Heart left ventricle (tissue), 13 donors: ENCODE results near the gene MAGEA12.
"Not testable (repeated sequence)": the region's sequence is repeated elsewhere in the genome, so short reads cannot be mapped to it uniquely, and the experiment has no call there.

ENCODE experiments used
- POLR2A ChIP-seq, 2 donors: fragments of 450-650 bp; IDR thresholded peaks; one replicate each; pipeline ENCODE4 v1.6.1; 2017; ENCODE audit warnings: antibody characterized with exemption in 2 of 2, mild to moderate bottlenecking in 2 of 2, moderate library complexity in 2 of 2
- TF ChIP-seq, protein P1 (sequence below), 12 donors: fragments of 200-600 bp; sonication (generic) in 4 of 12; IDR thresholded peaks; one replicate each; pipeline versions ENCODE4 v1.5.0 to v1.8.0; 2018 to 2022; ENCODE audit warnings: antibody characterized with exemption in 12 of 12, mild to moderate bottlenecking in 5 of 12
- donor health status: ischemic (EF 13 %, LVEDD 7.1; RV severe dilation, severe dysfunction).
- donor health status: DM: no; HTN: yes; CAD: no.
- donor health status: DM: no; HTN: no; CAD: no.
- donor health status: ischemic (EF 25% LVEDD 6.9; RV normal size, moderate dysfunction).
- donor health status: ischemic (EF 25% LVEDD 5.7; RV mildly dilated, moderate dysfunction).
- donor health status: ischemic (EF 35%, LVEDD 5.7; RV mildly dilated, moderate dysfunction).
- donor health status: nonischemic (EF 11% LVEDD 7.7; RV severe dilation, severe dysfunction).
- donor health status: DM: yes; HTN: yes; CAD: no.
- donor health status: PGD.
- donor health status: ischemic (EF 29% LVEDD 5.4; RV normal size, mild dysfunction).
- donor health status: nonischemic (EF 23%, LVEDD 6.1; RV moderate dilation, normal function).

DNA sequence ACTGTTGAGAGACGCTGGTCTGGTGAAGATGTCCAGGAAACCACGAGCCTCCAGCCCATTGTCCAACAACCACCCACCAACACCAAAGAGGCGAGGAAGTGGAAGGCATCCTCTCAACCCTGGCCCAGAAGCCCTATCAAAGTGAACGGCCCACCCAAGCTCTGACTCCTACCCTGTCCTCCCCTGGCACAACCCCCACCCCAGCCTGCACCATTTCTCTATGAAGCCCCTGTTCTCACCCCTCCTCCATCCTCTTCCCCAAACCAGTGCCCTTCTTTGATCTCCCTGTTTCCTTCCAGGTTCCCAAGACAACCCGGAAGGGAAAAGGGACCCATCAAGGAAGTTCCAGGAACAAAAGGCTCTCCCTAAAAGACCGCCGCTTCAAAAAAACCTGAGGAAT is 26.0 kb downstream of the MAGEA12 start:
- TF ChIP-seq, protein P1, sequence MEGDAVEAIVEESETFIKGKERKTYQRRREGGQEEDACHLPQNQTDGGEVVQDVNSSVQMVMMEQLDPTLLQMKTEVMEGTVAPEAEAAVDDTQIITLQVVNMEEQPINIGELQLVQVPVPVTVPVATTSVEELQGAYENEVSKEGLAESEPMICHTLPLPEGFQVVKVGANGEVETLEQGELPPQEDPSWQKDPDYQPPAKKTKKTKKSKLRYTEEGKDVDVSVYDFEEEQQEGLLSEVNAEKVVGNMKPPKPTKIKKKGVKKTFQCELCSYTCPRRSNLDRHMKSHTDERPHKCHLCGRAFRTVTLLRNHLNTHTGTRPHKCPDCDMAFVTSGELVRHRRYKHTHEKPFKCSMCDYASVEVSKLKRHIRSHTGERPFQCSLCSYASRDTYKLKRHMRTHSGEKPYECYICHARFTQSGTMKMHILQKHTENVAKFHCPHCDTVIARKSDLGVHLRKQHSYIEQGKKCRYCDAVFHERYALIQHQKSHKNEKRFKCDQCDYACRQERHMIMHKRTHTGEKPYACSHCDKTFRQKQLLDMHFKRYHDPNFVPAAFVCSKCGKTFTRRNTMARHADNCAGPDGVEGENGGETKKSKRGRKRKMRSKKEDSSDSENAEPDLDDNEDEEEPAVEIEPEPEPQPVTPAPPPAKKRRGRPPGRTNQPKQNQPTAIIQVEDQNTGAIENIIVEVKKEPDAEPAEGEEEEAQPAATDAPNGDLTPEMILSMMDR (IDR thresholded peaks at IDR 0.05): not testable (repeated sequence)
- TF ChIP-seq POLR2A (IDR thresholded peaks at IDR 0.05): not testable (repeated sequence)
